OCI-LY7 (cell line): ENCODE measurements around the gene CPNE7.

Experiments
- EZH2phosphoT487 ChIP-seq: fragments of 200-600 bp; sonication (generic); IDR thresholded peaks from 2 replicates; pipeline ENCODE4 v1.6.1; 2018; ENCODE audit warnings: low read depth, borderline replicate concordance, mild to moderate bottlenecking, mixed run types, antibody characterized with exemption, low read length, moderate library complexity, mixed read lengths
- TF ChIP-seq, protein P1 (sequence below): fragments of 200-600 bp; sonication (generic); conservative IDR thresholded peaks from 2 replicates; pipeline ENCODE4 v1.5.1; 2014; ENCODE audit warnings: mild to moderate bottlenecking, antibody characterized with exemption, low read length, moderate library complexity, mixed read lengths

GRCh38 chr16:89570342-89570923 is 5.1 kb upstream of the CPNE7 start:
- TF ChIP-seq, protein P1, sequence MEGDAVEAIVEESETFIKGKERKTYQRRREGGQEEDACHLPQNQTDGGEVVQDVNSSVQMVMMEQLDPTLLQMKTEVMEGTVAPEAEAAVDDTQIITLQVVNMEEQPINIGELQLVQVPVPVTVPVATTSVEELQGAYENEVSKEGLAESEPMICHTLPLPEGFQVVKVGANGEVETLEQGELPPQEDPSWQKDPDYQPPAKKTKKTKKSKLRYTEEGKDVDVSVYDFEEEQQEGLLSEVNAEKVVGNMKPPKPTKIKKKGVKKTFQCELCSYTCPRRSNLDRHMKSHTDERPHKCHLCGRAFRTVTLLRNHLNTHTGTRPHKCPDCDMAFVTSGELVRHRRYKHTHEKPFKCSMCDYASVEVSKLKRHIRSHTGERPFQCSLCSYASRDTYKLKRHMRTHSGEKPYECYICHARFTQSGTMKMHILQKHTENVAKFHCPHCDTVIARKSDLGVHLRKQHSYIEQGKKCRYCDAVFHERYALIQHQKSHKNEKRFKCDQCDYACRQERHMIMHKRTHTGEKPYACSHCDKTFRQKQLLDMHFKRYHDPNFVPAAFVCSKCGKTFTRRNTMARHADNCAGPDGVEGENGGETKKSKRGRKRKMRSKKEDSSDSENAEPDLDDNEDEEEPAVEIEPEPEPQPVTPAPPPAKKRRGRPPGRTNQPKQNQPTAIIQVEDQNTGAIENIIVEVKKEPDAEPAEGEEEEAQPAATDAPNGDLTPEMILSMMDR: no peak
- no peak for TF ChIP-seq EZH2phosphoT487
